ENCODE measurements around the gene ALDH18A1. TPM values are rescaled to one million over a fixed set of nuclear protein-coding genes. Genes with fewer than 3 reads are reported as not detected.
A peak's percentile ranks its signal among the peaks of the same experiment; 100 is the strongest.

The ALDH18A1 gene
- total RNA-seq, 1 experiment from 2014 or later, result 105 TPM

DNA sequence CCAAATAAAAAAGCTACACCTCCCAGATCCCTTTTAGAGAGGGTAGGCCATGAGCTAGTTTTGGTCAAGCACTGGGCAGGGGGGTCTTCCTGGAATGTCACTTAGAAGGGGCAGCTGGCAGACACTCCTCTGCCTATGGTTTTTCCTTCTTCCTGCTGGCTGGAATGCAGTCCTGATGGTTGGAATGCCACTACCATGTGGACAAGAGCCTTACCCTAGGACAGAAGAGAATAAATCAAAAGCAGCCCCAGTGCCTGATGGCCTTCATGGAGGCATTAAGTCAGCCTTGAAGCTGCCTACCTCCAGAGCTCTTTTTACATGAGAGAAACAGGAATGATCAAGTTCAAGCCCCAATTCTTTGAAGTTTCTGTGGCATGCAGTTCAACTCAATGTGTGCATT, 51.9 kb downstream of the ALDH18A1 start (continued):
- TF ChIP-seq, protein P1, sequence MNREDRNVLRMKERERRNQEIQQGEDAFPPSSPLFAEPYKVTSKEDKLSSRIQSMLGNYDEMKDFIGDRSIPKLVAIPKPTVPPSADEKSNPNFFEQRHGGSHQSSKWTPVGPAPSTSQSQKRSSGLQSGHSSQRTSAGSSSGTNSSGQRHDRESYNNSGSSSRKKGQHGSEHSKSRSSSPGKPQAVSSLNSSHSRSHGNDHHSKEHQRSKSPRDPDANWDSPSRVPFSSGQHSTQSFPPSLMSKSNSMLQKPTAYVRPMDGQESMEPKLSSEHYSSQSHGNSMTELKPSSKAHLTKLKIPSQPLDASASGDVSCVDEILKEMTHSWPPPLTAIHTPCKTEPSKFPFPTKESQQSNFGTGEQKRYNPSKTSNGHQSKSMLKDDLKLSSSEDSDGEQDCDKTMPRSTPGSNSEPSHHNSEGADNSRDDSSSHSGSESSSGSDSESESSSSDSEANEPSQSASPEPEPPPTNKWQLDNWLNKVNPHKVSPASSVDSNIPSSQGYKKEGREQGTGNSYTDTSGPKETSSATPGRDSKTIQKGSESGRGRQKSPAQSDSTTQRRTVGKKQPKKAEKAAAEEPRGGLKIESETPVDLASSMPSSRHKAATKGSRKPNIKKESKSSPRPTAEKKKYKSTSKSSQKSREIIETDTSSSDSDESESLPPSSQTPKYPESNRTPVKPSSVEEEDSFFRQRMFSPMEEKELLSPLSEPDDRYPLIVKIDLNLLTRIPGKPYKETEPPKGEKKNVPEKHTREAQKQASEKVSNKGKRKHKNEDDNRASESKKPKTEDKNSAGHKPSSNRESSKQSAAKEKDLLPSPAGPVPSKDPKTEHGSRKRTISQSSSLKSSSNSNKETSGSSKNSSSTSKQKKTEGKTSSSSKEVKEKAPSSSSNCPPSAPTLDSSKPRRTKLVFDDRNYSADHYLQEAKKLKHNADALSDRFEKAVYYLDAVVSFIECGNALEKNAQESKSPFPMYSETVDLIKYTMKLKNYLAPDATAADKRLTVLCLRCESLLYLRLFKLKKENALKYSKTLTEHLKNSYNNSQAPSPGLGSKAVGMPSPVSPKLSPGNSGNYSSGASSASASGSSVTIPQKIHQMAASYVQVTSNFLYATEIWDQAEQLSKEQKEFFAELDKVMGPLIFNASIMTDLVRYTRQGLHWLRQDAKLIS (CRISPR knock-in tag; IDR thresholded peaks at IDR 0.05; ENCODE audit: borderline replicate concordance), result no peak
- TF ChIP-seq CREM (CRISPR knock-in tag; IDR thresholded peaks at IDR 0.05), result no peak
- no peak for TF ChIP-seq ZNF396 (CRISPR knock-in tag; IDR thresholded peaks at IDR 0.05; ENCODE audit: borderline replicate concordance)
- TF ChIP-seq, protein P2, sequence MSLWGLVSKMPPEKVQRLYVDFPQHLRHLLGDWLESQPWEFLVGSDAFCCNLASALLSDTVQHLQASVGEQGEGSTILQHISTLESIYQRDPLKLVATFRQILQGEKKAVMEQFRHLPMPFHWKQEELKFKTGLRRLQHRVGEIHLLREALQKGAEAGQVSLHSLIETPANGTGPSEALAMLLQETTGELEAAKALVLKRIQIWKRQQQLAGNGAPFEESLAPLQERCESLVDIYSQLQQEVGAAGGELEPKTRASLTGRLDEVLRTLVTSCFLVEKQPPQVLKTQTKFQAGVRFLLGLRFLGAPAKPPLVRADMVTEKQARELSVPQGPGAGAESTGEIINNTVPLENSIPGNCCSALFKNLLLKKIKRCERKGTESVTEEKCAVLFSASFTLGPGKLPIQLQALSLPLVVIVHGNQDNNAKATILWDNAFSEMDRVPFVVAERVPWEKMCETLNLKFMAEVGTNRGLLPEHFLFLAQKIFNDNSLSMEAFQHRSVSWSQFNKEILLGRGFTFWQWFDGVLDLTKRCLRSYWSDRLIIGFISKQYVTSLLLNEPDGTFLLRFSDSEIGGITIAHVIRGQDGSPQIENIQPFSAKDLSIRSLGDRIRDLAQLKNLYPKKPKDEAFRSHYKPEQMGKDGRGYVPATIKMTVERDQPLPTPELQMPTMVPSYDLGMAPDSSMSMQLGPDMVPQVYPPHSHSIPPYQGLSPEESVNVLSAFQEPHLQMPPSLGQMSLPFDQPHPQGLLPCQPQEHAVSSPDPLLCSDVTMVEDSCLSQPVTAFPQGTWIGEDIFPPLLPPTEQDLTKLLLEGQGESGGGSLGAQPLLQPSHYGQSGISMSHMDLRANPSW (CRISPR knock-in tag; conservative IDR thresholded peaks at IDR 0.05; ENCODE audit: low read depth), result no peak
- no peak for TF ChIP-seq GTF2I (CRISPR knock-in tag; conservative IDR thresholded peaks at IDR 0.05)
- no peak for TF ChIP-seq RELA (CRISPR knock-in tag; IDR thresholded peaks at IDR 0.05; ENCODE audit: borderline replicate concordance)

DNA sequence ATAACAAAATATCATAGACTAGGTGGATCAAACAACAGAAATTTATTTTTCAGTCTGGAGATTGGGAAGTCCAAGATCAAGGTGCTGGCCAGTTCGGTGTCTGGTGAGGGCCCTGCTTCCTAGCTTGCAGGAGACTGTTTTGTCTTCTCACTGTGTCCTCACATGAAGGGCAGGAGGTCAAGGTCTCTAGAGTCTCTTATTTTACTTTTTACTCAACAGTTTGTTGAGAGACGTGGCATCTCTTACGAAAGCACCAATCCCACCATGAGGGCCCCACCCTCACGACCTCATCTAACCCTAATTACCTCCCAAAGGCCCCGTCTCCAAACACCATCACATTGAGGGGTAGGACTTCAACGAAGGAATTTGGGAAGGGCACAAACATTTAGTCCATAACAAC, 54.1 kb downstream of the ALDH18A1 start:
- Mint-ChIP-seq H3K27me3 (ENCODE audit: low read depth) (no peaks in the 10 kb centered on the region), H3K27ac (no peak overlapping the region), H3K9me3 (no peaks in the 10 kb centered on the region), H3K36me3 (peaks cover 6% of the 10 kb centered on the region), H3K4me3 (no peak overlapping the region), H3K4me1 (peaks cover 14% of the 10 kb centered on the region)
- CTCF ChIA-PET, result interaction anchor here (1.2 to 10.6 kb wide), 8 partner anchors 42 to 469 kb away, joined by 5 to 166 read pairs (median 12); partner anchors contain the start of genes SORBS1 and TCTN3
- TF ChIP-seq SMAD4 (CRISPR knock-in tag; IDR thresholded peaks at IDR 0.05), result no peak
- TF ChIP-seq FOXK1 (CRISPR knock-in tag; IDR thresholded peaks at IDR 0.05), result no peak
- TF ChIP-seq NR1H2 (CRISPR knock-in tag; IDR thresholded peaks at IDR 0.05), result no peak
- ATAC-seq (no peak), DNase-seq (ENCODE audit: low spot score) (no peak)
- POLR2A ChIA-PET, result no interaction called here

DNA sequence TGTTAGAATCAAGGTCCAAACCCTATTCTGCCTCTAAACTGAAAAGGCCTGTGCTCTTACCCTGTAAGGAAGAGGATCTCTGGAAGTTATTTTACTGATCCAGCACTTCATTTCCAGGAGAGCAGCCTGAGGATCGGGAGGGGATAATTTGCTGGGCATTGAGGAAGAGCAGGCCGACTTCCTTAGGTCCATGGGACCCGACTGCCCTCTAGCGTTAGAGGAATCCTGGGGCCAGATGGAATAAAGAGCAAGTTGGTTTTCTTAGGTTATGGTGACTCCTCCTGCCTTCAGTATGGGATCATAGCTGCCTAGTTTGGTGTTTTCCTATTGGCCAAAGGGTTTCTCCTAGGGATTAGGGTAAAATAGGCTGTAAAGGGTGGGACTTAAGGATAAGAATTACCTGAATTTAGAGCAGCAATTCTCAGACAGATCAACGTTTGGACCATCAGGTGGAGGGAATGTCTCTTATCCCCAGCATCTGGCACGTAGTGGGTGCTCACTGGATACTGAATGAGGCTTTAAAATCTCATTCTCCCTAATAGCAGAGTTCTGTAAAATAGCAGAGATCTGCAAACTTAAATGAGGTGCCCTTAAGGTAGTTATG, 55.3 kb downstream of the ALDH18A1 start:
- TF ChIP-seq, protein P3, sequence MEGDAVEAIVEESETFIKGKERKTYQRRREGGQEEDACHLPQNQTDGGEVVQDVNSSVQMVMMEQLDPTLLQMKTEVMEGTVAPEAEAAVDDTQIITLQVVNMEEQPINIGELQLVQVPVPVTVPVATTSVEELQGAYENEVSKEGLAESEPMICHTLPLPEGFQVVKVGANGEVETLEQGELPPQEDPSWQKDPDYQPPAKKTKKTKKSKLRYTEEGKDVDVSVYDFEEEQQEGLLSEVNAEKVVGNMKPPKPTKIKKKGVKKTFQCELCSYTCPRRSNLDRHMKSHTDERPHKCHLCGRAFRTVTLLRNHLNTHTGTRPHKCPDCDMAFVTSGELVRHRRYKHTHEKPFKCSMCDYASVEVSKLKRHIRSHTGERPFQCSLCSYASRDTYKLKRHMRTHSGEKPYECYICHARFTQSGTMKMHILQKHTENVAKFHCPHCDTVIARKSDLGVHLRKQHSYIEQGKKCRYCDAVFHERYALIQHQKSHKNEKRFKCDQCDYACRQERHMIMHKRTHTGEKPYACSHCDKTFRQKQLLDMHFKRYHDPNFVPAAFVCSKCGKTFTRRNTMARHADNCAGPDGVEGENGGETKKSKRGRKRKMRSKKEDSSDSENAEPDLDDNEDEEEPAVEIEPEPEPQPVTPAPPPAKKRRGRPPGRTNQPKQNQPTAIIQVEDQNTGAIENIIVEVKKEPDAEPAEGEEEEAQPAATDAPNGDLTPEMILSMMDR (IDR thresholded peaks at IDR 0.05), result peak; percentile 81
- TF ChIP-seq, protein P4, sequence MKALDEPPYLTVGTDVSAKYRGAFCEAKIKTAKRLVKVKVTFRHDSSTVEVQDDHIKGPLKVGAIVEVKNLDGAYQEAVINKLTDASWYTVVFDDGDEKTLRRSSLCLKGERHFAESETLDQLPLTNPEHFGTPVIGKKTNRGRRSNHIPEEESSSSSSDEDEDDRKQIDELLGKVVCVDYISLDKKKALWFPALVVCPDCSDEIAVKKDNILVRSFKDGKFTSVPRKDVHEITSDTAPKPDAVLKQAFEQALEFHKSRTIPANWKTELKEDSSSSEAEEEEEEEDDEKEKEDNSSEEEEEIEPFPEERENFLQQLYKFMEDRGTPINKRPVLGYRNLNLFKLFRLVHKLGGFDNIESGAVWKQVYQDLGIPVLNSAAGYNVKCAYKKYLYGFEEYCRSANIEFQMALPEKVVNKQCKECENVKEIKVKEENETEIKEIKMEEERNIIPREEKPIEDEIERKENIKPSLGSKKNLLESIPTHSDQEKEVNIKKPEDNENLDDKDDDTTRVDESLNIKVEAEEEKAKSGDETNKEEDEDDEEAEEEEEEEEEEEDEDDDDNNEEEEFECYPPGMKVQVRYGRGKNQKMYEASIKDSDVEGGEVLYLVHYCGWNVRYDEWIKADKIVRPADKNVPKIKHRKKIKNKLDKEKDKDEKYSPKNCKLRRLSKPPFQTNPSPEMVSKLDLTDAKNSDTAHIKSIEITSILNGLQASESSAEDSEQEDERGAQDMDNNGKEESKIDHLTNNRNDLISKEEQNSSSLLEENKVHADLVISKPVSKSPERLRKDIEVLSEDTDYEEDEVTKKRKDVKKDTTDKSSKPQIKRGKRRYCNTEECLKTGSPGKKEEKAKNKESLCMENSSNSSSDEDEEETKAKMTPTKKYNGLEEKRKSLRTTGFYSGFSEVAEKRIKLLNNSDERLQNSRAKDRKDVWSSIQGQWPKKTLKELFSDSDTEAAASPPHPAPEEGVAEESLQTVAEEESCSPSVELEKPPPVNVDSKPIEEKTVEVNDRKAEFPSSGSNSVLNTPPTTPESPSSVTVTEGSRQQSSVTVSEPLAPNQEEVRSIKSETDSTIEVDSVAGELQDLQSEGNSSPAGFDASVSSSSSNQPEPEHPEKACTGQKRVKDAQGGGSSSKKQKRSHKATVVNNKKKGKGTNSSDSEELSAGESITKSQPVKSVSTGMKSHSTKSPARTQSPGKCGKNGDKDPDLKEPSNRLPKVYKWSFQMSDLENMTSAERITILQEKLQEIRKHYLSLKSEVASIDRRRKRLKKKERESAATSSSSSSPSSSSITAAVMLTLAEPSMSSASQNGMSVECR (CRISPR knock-in tag; IDR thresholded peaks at IDR 0.05; ENCODE audit: borderline replicate concordance), result no peak
- TF ChIP-seq NR3C1 (CRISPR knock-in tag; conservative IDR thresholded peaks at IDR 0.05; ENCODE audit: low read depth), result no peak
- H3K4me3 Mint-ChIP-seq, result no peak overlapping the region
- H3K9me3 Mint-ChIP-seq, result peaks cover 7% of the 10 kb centered on the region
- no peak overlapping the region for H3K27ac Mint-ChIP-seq
- ATAC-seq, result peak; percentile 95
- POLR2A ChIA-PET, result no interaction called here
- no peaks in the 10 kb centered on the region for H3K27me3 Mint-ChIP-seq (ENCODE audit: low read depth)
- H3K36me3 Mint-ChIP-seq, result peaks cover 3% of the 10 kb centered on the region
- peaks cover 14% of the 10 kb centered on the region for H3K4me1 Mint-ChIP-seq
- peak; percentile 86 for DNase-seq (ENCODE audit: low spot score)
- CTCF ChIA-PET, result interaction anchor here (0.5 to 10.6 kb wide), 53 partner anchors 9 to 1080 kb away, joined by 3 to 166 read pairs (median 4); partner anchors contain the start of genes SORBS1 and TCTN3

All from WTC11 (cell line).